Dermis microvascular lymphatic vessel endothelial cell (primary cell): ENCODE measurements around the gene PQBP1. TPM values are rescaled to one million over a fixed set of nuclear protein-coding genes. Genes with fewer than 3 reads are reported as not detected.
"Not testable (repeated sequence)": the region's sequence is repeated elsewhere in the genome, so short reads cannot be mapped to it uniquely, and the experiment has no call there.

Experiments
- DNase-seq, 2 donors: peaks; one replicate each; pipeline versions ENCODE4 v3.0.0 to v3.0.0-alpha.2; 2010; ENCODE audit warnings: low read depth in 2 of 2
- total RNA-seq: library from RNA; depleted of rRNA; stranded (reverse); fragments of >200 nt; gene quantifications from 2 replicates; pipeline ENCODE4 v1.2.1, GENCODE V29; 2014

Gene PQBP1, protein sequence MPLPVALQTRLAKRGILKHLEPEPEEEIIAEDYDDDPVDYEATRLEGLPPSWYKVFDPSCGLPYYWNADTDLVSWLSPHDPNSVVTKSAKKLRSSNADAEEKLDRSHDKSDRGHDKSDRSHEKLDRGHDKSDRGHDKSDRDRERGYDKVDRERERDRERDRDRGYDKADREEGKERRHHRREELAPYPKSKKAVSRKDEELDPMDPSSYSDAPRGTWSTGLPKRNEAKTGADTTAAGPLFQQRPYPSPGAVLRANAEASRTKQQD
- 53.9 and 60.2 TPM in 2 replicates for total RNA-seq

DNA sequence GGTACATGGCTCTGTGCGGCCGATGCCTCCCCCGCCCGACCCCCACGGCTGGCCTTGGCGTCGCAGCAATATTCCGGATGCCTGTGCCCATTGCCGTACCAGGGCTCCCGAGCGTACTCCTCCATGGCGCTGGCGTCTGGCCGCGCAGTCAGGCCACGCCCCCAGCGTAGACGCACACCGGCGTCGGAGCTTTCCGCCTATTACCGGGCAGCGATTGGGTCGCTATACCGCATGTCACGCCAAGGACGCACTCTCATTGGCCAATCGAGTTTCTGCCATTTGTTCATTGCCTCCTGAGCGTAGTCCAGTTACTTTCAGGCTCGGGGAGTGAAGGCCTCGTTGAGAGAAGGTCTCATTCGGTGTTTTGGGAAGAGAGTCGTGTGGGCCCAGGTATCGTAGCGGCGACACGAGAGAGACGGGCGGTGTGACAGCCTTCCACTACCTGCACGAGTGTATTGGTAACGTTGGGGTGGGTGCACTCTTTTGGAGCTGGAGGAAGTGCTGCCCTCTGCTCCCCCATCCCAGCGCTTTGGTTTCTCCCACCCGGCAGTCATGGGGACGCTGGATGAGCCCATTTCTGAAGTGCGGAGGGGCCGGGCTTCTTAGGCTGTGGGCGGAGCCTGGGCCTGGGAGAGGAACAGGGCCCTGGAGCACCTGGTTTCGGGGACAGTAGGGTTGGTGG lies at the start of gene PQBP1, which contains the start of gene TIMM17B:
TSS of gene PQBP1 (plus strand) at position 306 of the 682 bp plus-strand sequence. CDS start 580 bp downstream, outside the sequence.
TSS of gene TIMM17B (minus strand) at position 144 of the 682 bp plus-strand sequence. CDS start at position 125, 19 bp downstream.
- peak; percentile 94 to 97 for DNase-seq

DNA sequence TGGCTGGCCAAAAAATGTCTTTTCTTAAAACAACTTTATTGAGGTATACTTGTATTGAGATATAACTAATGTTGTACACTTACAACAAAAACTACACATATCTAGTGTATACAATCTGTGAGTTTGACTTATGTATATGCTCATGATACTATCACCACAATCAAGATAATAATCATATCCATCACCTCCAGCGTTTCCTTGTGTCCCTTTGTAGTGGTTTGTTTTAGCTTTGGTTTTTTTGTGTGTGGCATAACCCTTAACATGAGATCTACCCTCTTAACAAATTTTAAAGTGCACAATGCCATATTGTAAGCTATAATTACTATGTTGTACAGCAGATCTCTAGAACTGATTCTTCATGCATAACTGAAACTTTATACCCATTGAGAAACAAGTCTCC lies 48.9 kb upstream of the PQBP1 start:
- no peak for DNase-seq

DNA sequence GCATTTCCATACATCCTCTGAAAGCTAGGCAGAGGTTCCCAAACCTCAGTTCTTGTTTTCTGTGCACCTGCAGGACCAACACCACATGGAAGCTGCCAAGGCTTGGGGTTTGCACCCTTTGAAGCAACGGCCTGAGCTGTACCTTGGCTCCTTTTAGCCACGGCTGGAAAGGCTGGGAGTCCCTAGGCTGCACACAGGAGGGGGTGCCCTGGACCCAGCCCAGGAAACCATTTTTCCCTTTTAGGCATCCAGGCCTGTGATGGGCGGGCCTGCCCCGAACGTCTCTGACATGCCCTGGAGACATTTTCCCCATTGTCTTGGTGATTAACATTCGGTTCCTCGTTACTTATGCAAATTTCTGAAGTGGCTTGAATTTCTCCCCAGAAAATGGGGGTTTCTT lies 44.9 kb upstream of the PQBP1 start:
- no peak for DNase-seq

DNA sequence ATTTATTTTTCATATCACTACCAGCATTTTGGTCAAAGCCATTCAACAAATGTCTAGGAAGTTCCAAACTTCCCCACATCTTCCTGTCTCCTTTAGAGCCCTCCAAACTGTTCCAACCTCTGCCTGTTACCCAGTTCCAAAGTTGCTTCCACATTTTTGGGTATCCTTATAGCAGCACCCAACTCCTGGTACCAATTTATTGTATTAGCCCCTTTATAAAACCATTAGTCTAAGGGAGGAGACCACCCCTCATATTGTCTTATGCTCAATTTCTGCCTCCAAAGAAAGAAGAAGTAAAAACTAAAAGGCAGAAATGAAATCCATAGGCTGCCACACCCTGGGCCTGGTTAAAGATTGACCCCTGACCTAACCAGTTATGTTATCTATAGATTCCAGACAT lies 44.2 kb upstream of the PQBP1 start:
- not testable (repeated sequence) for DNase-seq

DNA sequence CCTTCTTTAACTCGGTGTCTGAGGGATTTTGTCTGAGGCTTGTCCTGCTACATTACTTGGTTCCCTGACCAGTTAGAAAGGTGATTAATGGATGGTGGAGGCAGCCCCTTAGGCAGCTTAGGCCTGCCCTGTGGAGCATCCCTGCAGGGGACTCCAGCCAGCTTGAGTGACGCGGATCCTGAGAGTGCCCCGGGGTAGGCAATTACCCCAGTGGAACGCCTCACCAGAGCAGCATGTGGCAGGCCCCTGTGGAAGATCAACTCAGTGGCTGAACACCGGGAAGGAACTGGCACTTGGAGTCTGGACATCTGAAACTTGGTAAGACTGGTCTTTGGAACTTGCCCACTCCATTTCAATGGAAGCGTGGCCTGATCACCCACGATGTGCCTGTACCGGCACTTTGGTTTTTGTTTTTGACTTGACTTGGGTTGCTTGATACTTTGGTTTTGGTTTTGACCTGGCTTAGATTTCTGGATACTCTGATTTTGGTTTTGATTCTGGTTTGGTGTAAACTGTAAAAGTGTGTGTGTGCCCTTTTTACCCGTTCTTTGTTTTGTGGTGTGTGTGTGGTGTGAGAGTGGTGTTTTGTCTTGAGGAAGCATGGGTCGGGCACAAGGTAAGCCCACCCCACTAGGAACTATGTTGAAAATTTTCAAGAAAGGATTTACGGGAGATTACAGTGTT lies 43.5 kb upstream of the PQBP1 start:
- not testable (repeated sequence) for DNase-seq

DNA sequence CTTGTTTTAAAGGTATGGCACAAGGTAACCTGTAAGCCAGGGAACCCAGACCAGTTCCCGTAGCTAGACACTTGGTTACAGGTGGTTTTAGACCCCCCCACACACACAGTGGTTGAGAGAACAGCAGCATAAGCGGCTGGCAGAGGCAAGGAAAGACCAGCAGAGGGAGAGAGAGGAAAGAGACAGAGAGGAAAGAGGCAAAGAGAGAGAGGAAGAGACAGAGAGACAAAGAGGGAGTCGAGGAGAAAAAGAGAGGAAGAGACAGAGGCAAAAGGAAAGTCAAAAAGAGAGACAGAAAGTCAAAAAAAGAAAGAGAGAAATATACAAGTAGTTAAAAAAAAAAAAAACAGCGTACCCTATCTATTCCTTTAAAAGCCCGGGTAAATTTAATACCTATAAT lies 42.8 kb upstream of the PQBP1 start:
- DNase-seq = peak in 1 of 2 donors; percentile 15

DNA sequence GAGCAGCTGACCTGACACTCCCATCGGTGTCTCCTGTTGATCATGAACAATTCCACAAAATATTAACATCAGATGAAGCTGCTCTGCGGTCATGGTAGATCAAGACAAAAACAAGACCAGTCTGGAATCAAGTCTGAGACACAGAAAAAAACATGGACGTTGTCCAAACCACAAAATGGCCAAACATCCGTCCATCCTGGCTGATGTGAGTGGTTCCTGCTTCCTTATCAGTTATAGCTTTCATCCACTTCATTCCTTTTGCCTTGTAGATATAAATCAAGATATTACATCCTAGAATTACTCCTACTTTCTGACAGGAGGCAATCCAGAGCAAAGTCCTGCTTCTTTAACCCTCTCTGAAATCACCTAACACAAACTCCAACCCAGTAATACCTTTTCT lies 33.5 kb upstream of the PQBP1 start:
- DNase-seq = peak in 1 of 2 donors; percentile 17

DNA sequence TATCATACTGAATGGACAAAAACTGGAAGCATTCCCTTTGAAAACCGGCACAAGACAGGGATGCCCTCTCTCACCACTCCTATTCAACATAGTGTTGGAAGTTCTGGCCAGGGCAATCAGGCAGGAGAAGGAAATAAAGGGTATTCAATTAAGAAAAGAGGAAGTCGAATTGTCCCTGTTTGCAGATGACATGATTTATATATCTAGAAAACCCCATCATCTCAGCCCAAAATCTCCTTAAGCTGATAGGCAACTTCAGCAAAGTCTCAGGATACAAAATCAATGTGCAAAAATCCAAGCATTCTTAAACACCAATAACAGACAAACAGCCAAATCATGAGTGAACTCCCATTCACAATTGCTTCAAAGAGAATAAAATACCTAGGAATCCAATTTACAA lies 25.7 kb upstream of the PQBP1 start:
- DNase-seq = not testable (repeated sequence)

DNA sequence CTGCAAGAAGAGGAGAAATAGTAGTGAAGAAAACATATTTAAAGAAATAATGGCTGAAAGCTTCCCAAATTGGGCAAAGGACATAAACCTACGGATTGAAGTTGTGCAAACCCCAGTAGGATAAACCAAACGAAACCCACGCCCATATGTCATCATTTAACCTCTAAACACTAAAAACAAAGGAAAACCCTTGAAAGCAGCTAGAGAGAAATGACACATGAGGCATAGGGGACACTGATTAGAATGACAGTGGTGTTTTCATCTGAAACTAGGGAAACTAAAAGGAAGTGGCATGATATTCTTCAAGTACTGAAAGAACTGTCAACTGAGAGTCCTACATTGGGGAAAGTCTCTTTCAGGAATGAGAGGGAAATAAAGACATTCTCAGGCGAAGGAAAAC lies 20.8 kb upstream of the PQBP1 start:
- not testable (repeated sequence) for DNase-seq

DNA sequence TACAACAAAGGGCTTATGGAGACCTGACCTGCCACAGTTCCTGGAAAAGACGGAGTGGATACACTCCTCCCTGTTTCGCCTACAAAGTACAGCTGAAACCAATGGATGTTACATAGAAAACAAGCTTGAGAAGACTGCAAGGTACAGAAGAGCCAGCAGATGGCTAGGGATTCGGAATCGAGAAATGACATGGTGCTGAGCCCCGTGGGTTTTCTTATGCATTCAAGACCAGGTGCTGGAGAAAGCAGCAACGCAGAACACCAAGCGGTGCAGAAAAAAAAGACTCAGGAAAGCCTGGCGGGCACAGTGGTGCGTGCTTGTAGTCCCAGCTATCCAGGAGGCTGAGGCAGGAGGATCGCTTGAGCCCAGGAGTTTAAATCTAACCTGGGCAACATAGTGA lies 14.0 kb upstream of the PQBP1 start:
- no peak for DNase-seq

DNA sequence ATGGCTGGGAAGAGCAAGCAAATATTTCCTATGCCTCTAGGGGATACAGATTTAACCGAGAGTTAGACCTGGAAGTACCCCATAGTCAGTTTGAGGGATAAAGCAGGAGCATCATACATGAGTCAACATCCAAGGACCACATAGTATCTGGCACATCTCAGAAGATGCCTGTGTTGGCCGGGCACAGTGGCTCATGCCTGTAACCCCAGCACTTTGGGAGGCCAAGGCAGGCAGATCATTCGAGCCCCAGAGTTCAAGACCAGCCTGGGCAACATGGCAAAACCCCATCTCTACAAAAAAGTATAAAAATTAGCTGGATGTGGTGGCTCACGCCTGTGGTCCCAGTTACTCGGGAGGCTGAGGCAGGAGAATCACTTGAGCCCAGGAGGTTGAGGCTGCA lies 11.1 kb upstream of the PQBP1 start:
- not testable (repeated sequence) for DNase-seq

DNA sequence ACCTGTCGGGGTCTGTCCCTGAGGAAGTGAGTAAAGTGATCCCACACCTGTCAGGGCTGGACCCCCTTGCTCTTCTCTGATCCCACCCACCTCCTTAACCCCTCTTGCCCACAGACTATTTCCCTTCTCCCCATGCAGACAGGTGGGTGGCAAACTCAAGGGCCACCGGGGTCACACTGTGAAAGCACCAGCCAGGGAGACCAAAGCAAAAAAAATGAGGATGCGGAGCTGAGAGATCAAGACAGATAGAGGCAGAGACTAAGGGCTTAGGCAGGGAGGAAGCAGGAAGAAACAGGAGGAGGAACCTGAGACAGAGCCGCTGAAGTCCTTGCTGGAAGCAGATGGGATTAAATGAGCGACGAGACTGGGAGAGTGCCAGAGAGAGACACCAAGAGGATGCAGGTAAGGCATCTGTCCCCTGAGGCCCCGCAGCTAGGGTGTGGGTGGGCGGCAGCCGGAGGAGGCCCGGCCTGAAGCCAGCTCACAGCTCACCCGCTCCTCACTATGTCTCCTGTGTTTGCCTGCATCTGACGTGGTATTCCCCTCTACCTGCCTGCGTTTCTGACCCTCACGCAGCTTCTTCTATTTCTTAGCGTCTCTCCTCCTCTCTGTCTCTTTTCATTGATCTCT lies 7.3 kb upstream of the PQBP1 start:
- no peak for DNase-seq

DNA sequence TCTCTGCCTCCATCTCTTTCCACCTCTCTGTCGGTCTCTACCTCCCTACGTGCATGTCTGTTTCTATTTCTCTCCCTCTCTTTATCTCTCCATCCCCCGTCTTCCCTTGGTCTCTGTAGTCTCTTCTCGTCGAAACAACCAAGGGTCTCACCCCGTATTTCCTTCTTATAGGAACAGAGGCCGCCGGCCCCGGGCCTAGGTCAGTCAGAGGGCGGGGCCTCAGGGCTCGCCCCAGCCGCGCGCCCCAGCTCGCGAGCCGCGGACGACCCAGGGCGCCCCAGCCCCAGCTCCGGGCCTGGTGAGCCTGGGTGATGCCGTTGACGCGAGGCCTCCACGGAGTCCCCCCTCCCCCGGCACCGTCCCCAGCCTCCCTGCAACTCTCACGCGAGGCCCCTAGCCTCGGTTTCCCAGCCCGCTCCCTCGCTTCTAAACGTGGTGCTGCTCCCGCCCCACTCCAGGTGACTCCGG lies 6.8 kb upstream of the PQBP1 start:
- no peak for DNase-seq

DNA sequence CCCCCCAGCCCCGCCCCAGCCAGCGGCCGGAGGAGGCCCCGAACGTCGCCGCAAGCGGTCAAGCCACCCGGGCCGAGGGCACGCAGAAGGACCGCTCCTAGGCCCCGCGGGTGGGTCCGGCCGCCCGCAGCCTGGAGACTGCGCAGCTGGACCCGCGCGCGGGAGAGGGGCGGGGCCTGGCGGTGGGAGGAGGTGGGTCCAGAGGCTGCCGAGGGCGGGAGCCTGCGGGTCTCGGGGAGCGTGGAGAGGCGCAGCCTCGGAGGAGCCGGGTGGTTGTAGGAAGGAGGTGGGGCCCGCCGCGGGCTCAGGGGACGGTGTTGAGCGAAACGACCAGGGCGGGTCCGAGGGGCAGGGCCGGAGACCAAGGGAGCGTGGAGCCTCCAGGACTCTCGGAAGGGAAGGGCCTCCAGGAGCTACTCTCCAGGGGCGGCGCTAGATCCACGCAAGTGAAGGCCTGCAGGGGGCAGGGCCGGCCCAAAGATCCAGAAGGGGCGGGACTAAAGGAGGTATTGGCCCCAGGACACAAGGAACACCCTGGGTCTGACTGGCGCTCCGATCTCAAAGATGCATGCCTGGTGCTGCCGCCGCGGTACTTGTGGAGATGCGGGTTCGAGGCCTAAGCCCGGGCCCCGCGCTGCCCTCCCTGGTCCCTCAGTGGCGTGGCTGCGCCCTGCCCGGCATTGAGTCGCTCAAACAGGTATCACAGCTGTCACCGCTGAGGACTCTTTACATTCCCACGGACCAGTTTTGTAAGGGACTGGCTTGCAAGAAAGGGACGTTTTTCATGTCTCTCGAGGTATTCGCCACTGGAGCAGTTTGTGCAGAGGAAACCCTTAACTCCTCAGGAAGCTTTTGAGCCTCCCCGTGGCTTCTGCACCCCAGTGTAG lies 6.1 kb upstream of the PQBP1 start:
- DNase-seq = peak in 1 of 2 donors; percentile 78

DNA sequence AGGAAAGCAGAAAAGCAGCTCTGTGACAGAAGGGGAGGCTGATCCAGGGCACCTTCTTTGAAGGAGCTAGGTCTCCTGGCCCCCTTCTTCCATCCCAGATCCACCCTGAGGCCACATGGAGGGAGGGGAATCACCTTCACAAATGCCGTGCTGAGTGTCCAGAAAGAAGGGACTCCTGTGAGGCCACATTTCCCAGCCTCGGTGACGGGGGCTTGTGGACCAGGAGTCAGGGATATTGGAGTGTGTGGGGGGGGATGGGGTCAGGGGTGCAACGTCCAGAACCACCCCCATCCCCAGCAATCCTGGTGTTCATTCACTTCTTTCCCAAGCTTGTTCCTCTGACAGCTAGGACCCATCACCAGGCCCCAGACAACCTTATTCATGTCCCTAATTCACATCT lies 4.8 kb upstream of the PQBP1 start:
- DNase-seq = no peak

DNA sequence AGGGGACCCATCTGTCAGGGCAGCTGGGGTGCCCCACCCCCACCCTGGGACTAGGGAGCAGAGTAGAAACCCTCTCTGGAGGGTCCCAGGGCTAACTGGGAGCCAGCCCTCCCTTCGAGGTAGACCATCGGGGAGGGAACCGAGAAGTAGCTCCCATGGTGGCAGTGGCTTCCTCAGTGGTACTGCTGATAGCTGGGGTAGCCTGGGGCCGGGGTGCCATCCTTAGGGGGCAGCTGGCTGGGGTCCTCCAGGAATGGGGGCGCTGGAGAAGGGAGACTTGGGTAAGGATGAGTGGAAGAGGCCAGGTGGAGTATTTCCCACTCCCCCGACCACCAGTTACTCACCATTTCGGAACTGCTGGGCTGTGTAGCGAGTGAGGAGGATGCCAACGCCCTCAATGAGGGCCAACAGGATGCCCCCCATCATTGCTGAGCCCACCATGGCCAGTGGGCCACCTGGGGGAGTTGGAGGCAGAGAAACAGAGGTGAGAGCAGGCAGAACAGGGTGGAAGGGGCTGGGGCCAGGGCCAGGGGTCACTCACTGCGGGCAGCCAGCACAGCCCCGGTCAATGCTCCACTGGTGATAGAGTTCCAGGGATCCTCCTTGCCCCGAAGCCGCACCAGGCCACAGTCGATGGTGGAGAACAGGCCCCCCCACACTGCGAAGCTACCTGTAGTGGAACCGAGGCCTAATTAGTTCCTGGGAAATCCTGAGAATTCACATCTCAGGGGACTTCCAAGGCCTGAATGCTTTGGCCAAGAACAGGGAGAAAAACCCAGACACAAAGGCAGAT lies 4.0 kb upstream of the PQBP1 start:
- no peak for DNase-seq

DNA sequence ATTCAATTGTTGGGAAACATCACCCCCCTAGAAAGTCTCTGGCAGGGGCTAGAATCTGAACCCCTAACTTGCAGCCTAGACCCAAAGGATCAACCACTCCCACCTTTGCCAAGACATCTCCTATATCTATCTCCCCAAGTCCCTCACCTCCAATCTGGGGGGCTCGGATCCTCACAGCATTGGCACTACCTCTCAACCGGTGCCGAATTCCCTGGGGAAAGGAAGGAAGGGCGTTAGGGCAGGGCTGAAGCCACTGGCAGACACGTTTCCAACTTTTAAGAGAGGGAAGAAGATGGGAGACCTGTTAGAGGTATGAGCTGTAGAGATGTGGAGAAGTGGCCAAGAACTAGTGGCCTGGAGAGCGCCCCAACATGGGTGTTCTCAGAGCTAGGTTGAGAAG lies 2.8 kb upstream of the PQBP1 start:
- no peak for DNase-seq

DNA sequence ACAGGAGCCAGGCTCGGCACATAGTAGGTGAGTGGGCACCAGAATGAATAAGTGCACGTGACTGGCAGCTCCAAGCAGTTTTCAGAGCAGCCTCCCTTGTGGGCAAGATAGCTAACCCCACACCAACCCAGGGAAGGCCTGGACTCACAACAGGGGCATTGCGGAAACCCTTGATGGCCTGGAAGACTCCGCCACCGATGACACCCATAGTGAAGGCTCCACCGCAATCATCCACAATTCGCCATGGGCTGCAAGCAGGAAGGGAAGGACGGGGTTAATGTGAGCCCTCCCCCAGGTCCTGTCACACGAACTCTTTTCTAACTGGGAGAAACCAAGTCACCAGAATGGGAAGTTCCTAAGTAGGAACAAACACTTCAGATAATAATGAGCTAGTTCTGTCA lies 1.1 kb upstream of the PQBP1 start:
- peak in 1 of 2 donors; percentile 25 for DNase-seq

DNA sequence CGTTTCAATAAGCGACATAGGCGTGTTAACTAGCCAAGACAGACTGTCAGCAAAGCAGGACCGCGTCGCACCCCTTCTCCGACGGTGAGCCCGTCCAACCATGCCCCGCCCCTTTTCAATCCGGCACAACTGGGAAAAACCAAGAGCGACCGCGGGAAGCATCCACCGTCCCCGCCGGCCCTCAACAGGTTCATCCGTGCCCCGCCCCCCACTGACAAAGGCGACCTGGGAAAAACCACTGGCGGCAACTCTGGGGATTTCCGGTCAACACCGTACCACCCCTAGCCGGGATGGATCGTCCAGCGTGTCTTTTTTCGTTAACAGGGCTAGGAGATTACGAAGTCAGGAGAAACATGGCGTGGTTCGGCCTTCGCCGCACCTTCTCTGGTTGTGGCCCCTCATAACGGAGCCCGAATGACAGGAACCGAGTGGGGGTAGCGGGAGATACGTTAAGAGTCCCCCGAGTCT lies 539 bp upstream of the PQBP1 start:
- DNase-seq = peak; percentile 76 to 87

DNA sequence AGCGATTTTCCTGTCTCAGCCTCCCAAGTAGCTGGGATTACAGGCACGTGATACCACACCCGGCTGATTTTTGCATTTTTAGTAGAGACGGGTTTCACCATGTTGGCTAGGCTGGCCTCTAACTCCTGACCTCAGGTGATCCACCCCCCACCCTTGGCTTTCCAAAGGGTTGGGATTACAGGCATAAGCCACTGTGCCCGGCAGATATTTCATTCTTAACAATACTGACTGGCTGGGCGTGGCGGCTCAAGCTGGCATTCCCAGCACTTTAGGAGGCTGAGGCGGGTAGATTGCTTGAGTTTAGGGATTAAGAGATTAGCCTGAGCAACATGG lies 1.3 kb downstream of the PQBP1 start:
- no peak for DNase-seq
